ENCODE measurements around the gene SH3YL1. TPM values are rescaled to one million over a fixed set of nuclear protein-coding genes. Genes with fewer than 3 reads are reported as not detected.

Gene SH3YL1
- total RNA-seq, 1 donor from 2014 or later: 24.8 TPM

DNA sequence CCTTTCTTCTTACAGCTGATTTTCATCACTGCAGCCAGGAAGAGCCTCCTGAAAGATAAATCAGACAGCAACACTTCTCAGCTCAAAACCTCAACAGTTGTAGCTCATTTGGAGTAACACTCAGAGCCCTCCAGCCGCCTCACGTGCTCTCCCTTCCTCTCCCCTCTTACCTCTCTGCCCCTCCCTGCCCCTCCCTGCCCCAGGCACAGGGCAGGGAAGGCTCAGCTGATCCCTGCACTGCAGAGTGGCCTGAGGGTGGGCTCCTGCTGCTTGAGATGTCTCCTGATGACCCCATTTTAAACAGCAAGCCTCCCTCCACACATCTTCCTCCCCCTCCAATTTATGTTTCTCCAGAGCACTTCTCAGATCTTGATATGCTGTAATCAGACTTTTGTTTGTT, 54.4 kb downstream of the SH3YL1 start:
- TF ChIP-seq, protein P1, sequence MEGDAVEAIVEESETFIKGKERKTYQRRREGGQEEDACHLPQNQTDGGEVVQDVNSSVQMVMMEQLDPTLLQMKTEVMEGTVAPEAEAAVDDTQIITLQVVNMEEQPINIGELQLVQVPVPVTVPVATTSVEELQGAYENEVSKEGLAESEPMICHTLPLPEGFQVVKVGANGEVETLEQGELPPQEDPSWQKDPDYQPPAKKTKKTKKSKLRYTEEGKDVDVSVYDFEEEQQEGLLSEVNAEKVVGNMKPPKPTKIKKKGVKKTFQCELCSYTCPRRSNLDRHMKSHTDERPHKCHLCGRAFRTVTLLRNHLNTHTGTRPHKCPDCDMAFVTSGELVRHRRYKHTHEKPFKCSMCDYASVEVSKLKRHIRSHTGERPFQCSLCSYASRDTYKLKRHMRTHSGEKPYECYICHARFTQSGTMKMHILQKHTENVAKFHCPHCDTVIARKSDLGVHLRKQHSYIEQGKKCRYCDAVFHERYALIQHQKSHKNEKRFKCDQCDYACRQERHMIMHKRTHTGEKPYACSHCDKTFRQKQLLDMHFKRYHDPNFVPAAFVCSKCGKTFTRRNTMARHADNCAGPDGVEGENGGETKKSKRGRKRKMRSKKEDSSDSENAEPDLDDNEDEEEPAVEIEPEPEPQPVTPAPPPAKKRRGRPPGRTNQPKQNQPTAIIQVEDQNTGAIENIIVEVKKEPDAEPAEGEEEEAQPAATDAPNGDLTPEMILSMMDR (conservative IDR thresholded peaks at IDR 0.05; ENCODE audit: low read depth, low read length): no peak
- DNase-seq (ENCODE audit: low read depth): no peak
- H3K4me3 ChIP-seq (ENCODE audit: low read depth, low read length): no peak overlapping the region

DNA sequence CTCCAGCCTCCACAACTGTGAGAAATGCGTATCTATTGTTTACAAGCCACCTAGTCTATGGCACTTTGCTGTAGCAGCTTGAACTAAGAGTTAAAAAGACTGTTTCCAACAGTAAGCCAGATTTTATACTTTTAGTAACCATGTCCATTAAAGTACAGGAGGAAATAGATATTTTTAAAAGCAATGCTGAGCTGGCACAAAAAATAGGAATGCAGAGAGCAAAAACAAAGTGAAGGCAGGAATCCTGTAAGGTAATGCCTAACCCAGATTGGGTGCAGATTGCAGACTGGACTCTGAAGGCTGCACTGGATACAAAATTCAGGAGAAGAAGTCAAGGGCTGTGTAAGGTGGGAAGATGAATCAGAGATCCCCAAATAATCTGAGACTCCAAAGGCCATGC, 55.5 kb downstream of the SH3YL1 start:
- H3K4me3 ChIP-seq (ENCODE audit: low read depth, low read length): no peak overlapping the region
- DNase-seq (ENCODE audit: low read depth): no peak
- TF ChIP-seq, protein P1 (conservative IDR thresholded peaks at IDR 0.05; ENCODE audit: low read depth, low read length): no peak

GRCh38 chr2:203984-204383, 59.8 kb downstream of the SH3YL1 start:
- TF ChIP-seq, protein P1 (conservative IDR thresholded peaks at IDR 0.05; ENCODE audit: low read depth, low read length): no peak

GRCh38 chr2:203401-203800, 60.4 kb downstream of the SH3YL1 start:
- no peak for DNase-seq (ENCODE audit: low read depth)
- H3K4me3 ChIP-seq (ENCODE audit: low read depth, low read length): no peak overlapping the region
- TF ChIP-seq, protein P1 (conservative IDR thresholded peaks at IDR 0.05; ENCODE audit: low read depth, low read length): no peak

More at GRCh38 chr2:203984-204383, 59.8 kb downstream of the SH3YL1 start:
- no peak overlapping the region for H3K4me3 ChIP-seq (ENCODE audit: low read depth, low read length)
- no peak for DNase-seq (ENCODE audit: low read depth)

DNA sequence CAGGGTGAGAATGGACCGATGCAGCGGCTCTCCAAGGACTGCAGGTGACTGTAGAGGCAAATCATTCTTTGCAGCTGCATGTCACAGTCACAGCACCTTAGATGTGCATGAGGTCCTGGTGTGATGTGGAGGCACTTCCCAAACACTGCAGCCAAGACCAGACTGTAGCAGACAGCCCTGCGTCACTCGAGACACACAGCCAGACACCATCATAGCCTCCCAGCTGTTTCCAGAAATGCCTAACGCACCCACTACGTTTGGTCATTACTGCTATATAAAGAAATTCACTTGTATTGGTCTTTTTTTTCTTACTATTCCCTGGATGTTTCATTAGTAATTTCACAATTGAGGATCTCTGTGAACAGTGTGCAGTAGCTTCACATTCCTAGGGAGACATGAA, 60.9 kb downstream of the SH3YL1 start:
- DNase-seq (ENCODE audit: low read depth): no peak
- H3K4me3 ChIP-seq (ENCODE audit: low read depth, low read length): no peak overlapping the region

DNA sequence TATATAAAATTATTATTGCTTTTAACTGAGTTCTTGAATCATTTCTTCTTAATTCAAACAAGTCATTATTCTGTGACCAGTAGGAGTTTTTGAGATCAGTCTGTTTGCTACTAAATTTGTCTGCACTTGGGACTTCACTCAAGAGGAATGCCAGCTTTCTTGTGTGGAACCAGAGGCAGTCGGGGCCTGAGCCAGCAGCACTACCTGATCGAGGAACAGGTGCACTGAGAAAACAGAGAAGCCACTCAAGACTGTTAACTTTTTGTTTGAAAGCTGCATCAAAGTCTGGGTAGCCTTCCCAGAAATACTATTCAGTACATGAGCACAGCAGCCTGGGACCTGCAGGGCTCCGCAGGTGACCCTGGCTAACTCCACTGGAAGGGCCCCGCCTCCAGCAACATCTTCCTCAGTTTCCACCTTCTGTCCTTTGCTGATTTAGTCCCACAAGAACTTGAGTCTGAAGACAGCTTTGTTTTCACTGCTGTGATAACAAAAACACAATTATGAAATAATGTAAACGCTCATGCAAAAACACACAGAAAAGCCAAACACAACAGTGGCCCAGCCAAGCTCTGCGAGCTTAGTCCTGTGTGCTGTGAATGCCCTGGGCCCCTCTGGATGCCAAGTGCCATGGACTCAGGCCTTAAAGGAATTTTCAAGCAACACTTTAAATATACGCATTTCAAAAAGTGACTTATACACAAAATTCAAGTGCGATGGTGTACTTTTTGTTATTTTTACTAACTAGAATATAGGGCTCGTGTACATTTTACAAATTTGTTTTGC, 62.0 kb downstream of the SH3YL1 start:
- TF ChIP-seq, protein P1 (conservative IDR thresholded peaks at IDR 0.05; ENCODE audit: low read depth, low read length): no peak
- no peak overlapping the region for H3K4me3 ChIP-seq (ENCODE audit: low read depth, low read length)
- no peak for DNase-seq (ENCODE audit: low read depth)

More for the DNA sequence above, 60.9 kb downstream of the SH3YL1 start:
- TF ChIP-seq, protein P1 (conservative IDR thresholded peaks at IDR 0.05; ENCODE audit: low read depth, low read length): no peak
